Measurements from ENCODE around the gene GSKIP.

DNA sequence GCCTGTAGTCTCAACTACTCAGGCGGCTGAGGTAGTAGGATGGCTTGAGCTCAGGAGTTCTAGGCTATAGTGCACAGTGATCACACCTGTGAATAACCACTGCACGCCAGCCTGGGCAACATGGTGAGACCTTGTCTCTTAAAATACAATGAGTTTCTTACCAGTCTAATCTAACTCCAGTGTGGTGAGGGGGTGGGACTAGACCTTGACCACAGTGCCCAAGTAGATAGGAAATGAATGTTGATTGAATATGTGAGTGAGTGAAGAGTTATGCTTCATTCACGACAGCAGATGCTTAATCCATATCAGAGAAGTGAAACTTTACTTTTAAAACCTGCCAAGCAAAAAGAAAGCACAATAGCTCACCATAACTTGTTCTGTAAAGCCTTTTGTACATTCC, 17.4 kb downstream of the GSKIP start:
- no peak for TF ChIP-seq POLR2A (IDR thresholded peaks at IDR 0.05)
- TF ChIP-seq, protein P1, sequence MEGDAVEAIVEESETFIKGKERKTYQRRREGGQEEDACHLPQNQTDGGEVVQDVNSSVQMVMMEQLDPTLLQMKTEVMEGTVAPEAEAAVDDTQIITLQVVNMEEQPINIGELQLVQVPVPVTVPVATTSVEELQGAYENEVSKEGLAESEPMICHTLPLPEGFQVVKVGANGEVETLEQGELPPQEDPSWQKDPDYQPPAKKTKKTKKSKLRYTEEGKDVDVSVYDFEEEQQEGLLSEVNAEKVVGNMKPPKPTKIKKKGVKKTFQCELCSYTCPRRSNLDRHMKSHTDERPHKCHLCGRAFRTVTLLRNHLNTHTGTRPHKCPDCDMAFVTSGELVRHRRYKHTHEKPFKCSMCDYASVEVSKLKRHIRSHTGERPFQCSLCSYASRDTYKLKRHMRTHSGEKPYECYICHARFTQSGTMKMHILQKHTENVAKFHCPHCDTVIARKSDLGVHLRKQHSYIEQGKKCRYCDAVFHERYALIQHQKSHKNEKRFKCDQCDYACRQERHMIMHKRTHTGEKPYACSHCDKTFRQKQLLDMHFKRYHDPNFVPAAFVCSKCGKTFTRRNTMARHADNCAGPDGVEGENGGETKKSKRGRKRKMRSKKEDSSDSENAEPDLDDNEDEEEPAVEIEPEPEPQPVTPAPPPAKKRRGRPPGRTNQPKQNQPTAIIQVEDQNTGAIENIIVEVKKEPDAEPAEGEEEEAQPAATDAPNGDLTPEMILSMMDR (IDR thresholded peaks at IDR 0.05) = no peak

All from esophagus squamous epithelium (tissue), 4 donors.